Ramos (cell line): ENCODE results near the gene AP5S1.
"Not testable (repeated sequence)": the region's sequence is repeated elsewhere in the genome, so short reads cannot be mapped to it uniquely, and the experiment has no call there.

ENCODE experiments used
- in situ Hi-C: fragments of 300-500 bp; cut with MboI; formaldehyde crosslinking; loops from one replicate; pipeline ENCODE4 v1.14.3; 2022; ENCODE audit warnings: low sequenced_read_pairs; ENCODE audit not compliant: unreplicated experiment

Gene AP5S1

DNA sequence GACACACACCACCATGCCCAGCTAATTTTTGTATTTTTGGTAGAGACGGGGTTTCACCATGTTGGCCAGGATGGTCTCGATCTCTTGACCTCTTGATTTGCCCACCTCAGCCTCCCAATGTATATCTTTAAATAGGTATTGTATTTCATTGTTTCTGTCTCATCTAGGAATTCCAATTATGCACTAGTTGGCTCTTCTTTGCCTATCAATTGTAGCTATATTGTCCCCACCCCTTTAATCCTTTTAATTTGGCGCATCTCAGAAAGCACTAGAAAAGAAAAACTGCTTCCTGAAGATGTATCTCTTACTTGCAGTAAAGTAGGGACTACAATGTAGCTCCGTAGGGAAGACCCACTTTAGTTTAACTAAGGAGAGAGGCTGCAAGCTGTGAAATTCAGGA, 15.8 kb downstream of the AP5S1 start:
- in situ Hi-C loops, result no loop called here

DNA sequence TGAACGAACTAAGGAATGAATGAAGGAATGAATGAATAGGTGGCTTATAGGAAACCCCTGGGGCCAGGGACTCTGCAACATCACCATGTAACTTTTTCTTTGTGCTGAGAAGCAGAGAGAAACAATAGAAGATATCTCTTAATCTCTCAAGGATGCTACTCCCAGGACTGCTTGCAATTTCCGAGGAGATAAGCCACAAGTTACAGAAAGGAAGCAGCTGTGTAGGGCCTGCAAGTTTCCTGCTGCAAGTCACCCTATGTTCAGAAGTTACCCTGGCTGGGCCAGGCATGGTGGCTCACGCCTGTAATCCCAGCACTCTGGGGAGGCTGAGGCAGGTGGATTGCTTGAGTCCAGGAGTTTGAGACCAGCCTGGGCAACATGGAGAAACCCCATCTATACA, 19.0 kb downstream of the AP5S1 start:
- in situ Hi-C loops, result no loop called here

DNA sequence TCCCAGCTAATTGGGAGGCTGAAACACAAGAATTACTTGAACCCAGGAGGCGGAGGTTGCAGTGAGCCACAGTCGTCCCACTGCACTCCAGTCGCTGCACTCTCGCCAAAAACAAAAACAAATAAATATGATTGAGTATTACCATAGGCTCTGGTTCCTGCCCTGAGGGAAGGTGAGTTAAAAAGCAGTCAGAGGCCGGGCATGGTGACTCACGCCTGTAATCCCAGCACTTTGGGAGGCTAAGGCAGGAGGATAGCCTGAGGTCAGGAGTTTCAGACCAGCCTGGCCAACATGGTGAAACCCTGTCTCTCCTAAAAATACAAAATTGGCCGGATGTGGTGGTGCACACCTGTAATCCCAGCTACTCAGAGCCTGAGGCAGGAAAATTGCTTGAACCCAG, 19.9 kb downstream of the AP5S1 start:
- in situ Hi-C loops, result not testable (repeated sequence)

DNA sequence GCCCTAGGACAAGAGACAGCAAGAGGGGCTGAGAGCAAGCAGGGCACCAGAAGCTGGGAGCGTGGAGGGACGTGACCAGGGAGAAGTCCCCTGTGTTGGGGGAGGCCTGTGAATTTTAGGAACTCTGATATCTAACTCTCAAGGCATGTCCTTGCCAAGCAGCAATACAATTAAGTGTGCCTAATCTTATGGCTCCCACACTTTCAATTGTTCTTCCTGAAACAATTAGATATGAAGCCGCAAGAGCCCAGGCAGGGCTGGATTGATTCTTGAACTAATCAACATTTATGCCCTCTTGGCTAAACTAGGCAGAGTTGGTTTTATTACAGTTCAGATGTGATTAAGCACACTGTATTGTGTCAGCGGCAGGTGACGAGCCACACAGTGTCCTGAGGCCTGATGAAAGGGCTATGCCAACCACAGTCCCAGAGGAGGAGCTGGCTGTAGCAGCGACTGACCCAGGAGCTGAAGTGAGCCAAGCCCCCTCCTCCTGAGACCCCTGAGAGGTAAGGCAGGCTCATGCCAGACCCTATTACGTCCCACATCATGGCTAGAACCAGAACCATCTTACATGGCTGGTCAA, 22.1 kb downstream of the AP5S1 start:
- in situ Hi-C loops, result no loop called here

DNA sequence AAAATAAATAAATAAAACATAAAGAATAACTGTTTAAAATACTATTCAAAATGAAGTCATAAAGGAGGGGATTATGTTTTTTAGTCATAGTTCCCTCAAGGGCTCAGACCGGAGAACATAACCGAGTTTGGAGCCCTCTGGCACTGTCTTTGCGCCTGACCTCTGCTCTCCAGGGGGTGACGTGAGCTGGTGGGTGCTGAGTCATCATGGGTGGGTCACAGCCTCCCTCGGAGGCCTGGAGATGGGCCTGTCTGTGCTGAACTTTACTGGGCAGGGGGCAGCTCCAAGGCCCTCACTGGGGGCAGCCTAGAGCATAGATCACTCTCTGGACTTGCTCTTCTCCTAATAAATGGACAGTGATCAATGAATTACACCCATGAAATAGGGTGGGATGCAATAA, 23.1 kb downstream of the AP5S1 start:
- in situ Hi-C loops, result no loop called here

DNA sequence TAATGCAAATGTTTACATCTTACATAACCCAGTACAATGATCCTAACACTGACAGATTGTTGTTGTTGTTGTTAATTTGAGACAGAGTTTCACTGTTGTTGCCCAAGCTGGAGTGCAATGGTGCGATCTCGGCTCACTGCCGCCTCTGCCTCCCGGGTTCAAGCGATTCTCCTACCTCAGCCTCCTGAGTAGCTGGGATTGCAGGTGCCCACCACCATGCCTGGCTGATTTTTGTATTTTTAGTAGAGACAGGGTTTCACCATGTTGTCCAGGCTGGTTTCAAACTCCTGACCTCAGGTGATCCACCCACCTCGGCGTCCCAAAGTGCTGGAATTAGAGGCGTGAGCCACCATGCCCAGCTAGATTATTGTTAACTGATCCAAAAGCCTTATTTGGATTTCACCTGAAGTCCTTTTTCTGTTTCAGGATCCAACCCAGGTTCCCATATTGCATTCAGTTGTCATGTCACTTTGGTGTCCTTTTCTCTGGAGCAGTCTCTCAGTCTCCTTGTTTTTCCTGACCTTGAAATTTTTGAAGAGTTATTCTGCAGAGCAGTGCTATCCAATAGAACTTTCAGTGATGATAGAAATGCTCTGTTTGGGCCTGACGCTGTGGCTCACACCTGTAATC, 23.8 kb downstream of the AP5S1 start:
- in situ Hi-C loops, result not testable (repeated sequence)

DNA sequence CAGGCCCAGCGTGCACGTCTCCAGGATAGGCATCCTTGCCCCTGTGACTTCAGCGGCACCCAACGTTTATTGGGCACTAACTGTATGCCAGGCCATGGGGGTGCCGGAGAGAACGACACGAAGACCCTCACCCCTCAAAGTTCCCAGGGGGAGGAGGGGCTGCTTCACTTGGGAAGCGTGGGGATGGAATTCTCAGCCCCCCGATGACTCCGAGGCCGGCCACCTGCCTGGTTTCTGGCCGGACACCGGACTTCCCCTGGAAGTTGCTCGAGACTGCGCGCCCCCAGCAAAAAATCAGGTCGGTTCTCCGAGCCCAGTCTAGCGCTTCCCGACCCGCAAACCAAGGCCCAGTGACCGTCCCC, 26.0 kb downstream of the AP5S1 start:
- in situ Hi-C loops, result no loop called here

DNA sequence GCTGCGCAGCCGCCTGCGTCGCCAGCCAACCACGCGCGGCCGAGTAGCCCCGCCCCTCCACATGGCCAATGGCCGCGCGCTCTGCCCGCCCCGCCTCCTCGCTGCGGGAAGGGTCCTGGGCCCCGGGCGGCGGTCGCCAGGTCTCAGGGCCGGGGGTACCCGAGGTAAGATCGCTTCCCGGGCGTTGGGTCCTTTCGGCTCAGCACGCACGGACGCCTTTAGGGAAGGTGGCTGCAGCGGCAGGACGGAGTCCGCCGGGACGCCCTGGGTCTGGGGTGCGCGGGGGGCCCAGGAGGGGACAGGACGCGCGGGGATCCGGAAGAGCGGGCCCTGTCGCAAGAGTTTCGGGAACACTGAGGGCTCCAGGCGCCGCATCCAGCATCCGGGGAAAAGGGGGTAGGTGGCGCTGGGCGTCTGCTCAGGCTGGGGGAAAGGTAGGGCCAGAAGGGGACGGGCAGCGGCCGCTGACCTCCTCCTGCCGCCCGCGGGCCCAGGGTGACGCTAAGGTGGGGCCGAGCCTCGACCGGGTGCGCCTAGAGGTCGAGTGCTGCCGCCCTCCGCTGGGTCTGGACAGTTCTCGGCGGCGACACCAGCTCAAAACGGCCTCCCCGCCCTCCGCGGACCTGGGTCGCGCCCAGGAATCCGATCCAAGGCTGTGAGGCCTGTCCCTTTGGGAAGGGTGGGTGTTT, 26.5 kb downstream of the AP5S1 start, which contains the start of gene MAVS:
Gene MAVS, plus strand, starts transcription at position 95 of the 689 bp plus-strand sequence. CDS start 7,791 bp downstream, outside the sequence.
- in situ Hi-C loops, result no loop called here

DNA sequence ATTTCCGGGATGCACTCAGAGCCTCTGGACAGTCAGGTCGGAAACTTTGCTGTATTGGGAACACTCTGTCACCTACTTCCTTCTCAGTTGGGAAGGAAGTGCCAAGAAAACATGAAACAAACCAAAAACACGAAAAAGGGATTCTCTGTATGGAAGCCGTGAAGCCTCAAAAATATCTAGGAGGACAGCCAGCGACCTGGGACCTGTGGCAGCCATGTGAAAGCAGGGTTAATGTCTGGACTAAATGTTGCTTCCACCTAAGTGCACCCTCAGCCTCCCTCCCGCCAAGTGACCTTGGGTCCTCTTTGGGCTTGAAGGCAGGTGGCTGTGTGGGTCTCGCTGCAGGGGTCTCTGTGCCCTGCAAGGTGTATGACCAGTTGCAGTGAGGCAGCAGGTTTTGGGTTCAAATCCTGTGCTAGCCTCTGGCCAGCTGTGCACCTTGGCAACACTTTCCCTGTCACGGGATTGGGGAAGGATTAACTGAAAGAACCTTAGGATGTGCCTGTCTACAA, 27.1 kb downstream of the AP5S1 start:
- in situ Hi-C loops, result no loop called here

DNA sequence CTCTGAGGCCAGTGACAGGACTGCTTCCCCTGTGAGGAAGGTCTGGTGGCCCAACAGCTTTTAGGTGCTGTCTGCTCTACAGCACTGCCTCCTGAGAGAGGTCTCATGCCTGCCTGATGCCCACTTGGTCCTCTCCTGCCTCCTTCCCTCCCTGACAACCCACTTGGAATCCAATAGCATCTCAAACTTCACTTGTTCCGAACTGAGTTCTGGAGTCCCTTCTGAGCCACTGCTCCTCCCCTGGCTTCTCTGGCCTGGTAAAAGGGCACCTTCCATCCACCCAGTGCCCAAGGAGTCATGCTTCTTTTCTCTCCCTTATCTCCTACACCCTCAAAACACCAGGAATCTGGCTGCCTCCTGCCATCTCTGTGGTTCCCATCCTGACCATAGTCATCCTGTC, 28.2 kb downstream of the AP5S1 start:
- in situ Hi-C loops, result no loop called here

DNA sequence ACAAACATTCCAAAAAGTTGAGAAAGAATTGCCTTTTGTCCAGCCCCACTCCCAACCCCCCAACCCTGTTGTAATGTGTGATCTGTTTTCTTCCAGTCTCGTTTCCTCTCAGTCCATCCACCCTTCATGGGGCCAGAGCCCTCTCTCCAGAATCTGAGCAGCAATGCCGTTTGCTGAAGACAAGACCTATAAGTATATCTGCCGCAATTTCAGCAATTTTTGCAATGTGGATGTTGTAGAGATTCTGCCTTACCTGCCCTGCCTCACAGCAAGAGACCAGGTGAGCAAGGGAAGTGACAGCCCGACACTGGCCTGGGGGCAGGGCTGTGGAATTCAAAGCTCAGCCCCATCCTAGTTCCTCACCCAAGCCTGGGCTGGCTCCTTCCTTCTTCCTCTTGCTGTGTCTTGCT, 34.1 kb downstream of the AP5S1 start:
- in situ Hi-C loops, result no loop called here

DNA sequence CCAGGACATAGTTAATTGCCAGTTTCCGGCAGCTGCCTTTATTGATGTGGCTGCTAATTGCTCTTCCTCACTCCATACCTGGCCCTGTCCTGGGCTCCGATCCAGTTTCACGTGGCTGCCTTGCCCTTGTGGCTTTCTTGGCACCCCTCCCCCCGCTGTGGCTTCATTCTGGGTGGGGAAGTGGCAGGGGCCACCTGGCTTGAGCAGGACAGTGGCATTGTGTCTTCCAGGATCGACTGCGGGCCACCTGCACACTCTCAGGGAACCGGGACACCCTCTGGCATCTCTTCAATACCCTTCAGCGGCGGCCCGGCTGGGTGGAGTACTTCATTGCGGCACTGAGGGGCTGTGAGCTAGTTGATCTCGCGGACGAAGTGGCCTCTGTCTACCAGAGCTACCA, 37.1 kb downstream of the AP5S1 start:
- in situ Hi-C loops, result no loop called here

DNA sequence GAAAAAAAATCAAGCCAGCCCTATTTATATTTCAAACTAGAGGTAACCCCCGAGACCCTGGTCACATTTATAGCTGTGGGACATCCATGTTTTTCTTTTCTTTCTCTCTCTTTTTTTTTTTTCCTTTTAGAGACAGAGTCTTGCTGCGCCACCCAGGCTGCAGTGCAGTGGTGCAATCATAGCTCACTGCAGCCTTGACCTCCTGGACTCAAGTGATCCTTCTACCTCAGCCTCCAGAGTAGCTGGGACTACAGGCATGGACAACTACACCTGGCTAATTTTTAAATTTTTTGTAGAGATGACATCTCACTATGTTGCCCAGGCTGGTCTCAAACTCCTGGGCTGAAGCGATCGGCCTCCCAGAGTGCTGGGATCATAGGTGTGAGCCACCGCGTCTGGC, 38.3 kb downstream of the AP5S1 start:
- in situ Hi-C loops, result no loop called here

DNA sequence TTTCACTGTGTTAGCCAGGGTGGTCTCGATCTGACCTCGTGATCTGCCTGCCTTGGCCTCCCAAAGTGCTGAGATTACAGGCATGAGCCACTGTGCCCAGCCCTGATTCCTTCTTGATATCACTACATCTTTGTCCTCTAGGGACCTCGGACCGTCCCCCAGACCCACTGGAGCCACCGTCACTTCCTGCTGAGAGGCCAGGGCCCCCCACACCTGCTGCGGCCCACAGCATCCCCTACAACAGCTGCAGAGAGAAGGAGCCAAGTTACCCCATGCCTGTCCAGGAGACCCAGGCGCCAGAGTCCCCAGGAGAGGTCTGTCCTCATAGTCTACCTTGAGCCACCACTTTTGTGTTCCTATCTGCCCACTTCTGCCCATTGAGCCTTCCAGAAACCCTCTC, 40.8 kb downstream of the AP5S1 start:
- in situ Hi-C loops, result no loop called here

DNA sequence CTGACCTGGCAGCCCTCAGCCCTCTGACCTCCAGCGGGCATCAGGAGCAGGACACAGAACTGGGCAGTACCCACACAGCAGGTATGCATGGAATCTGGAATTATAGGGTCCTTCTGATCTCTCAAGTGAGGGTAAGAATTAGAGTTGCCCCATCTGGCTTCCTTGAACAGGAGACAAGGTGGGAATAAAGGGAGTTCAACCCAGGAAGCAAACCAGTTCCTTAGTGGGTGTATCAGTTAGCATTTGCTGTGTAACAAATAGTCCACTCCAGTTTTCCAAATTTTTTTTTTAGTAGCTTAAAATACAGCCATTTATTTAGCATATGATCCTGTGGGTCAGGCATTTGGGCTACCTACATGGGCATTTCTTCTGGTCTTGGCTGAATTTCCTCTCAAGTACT, 42.0 kb downstream of the AP5S1 start:
- in situ Hi-C loops, result no loop called here

DNA sequence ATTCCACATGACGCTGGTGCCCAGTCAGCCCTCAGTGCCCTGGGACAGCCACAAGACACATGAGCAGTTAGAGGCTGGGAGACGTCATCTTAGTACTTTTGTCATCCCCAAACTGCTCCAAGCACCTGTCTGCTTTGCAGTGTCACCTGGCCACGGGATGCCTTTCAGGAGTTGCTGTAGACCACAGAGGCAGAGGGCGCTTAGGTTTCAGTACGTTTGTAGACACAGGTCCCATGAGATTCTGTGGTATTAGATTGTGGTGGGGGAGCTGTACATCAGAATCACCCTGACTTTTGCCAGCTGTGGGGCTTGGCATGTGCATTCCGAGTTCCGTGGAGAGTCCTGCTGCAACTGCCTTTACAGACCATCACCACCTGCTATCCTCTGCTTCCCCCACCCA, 43.0 kb downstream of the AP5S1 start:
- in situ Hi-C loops, result no loop called here

DNA sequence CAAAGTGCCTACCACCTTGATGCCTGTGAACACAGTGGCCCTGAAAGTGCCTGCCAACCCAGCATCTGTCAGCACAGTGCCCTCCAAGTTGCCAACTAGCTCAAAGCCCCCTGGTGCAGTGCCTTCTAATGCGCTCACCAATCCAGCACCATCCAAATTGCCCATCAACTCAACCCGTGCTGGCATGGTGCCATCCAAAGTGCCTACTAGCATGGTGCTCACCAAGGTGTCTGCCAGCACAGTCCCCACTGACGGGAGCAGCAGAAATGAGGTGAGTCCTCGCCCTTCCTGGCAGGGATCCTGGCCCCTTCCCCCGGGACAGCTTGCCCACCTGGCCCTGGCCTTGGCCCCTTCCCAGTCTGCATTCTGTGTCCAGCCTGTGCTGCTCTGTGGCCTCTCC, 44.2 kb downstream of the AP5S1 start:
- in situ Hi-C loops, result no loop called here

DNA sequence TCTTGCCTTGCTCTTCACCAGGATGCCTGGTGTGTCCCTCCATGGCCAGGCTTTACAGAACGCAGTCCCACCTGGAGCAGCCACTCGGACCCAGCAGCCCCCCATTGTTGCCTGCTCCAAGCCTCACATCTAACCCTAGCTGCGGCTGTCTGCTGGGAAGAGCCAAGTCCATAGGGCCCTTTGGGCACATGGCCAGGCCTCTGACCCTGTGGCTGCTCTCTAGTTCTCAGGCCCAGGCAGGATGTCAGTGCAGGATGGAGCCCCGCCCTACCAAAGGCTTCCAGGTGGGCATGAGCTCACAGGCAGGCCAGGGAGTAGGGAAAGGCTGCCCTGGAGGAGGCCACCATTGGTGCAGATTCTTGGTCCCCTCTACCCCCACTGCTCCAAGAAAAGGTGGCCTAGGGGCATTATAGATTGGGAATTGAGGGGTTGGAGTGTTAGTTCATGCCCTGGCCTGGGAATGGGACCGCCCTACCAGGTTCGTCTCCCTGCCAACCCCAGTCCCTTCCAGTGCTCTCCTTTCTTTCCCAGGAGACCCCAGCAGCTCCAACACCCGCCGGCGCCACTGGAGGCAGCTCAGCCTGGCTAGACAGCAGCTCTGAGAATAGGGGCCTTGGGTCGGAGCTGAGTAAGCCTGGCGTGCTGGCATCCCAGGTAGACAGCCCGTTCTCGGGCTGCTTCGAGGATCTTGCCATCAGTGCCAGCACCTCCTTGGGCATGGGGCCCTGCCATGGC, 45.0 kb downstream of the AP5S1 start:
- in situ Hi-C loops, result no loop called here

DNA sequence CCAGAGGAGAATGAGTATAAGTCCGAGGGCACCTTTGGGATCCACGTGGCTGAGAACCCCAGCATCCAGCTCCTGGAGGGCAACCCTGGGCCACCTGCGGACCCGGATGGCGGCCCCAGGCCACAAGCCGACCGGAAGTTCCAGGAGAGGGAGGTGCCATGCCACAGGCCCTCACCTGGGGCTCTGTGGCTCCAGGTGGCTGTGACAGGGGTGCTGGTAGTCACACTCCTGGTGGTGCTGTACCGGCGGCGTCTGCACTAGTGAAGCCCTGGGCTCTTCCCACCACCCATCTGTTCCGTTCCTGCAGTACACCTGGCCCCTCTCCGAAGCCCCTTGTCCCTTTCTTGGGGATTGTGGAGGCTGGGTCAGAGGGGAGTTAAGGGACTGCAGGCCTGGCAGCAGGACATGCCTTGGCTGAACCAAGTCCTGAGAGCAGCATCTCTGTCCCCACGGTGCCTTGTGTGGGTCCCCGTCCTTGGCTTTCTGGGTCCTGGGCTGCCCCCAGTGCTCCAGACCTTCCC, 45.6 kb downstream of the AP5S1 start:
- in situ Hi-C loops, result no loop called here

DNA sequence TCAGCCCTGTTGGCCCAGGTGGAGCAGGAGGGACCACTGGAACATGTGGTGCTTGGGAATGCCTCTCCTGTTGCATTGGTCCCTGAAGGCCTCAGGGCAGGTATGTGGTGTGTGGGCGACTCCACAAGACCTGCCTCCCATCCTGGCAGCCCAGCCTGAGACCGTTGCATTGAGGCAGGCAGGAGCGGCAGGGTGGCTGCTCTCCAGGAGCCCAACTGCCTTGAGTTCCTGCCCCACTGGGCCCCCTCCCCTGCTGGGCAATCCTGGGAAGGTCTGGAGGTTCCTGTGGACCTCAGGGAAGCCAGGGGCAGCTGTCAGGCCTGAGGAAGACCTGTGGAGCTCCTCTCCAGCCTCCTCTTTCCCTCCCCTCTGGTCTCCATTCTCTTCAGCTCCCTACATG, 46.1 kb downstream of the AP5S1 start:
- in situ Hi-C loops, result no loop called here

DNA sequence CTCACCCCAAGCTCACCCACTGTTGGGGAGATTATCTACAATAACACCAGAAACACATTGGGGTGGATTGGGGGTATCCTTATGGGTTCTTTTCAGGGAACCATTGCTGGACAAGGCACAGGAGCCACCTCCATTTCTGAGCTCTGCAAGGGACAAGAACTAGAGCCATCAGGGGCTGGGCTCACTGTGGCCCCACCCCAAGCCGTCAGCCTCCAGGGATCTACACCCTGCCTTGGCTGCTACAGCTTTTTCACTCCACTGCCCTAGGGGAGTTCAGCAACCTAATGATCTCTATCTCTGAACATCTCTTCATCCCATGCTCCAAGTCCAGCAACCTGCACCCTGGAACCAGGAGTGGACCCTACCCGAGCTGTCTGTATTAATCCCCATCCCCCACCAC, 47.5 kb downstream of the AP5S1 start:
- in situ Hi-C loops, result no loop called here
